K562 (cell line): ENCODE data around the gene PRDM15. TPM values are rescaled to one million over a fixed set of nuclear protein-coding genes. Genes with fewer than 3 reads are reported as not detected.

Experiments used
- ATF1 ChIP-seq, 2 experiments: fragments of 450-650 bp in 1 of 2; IDR thresholded peaks; 2 replicates each; pipeline ENCODE4 v1.6.1; 2016; ENCODE audit warnings: missing compliant biosample characterization in 1 of 2, missing genetic modification characterization in 1 of 2
- BRF1 ChIP-seq: IDR thresholded peaks from 3 replicates; pipeline ENCODE4 v1.6.1; 2011; ENCODE audit warnings: borderline replicate concordance, mild to moderate bottlenecking; ENCODE audit not compliant: insufficient read length; ENCODE audit errors: extremely low read depth
- CHD2 ChIP-seq: IDR thresholded peaks from 2 replicates; pipeline ENCODE4 v1.6.1; 2011; ENCODE audit warnings: low read depth, low read length
- E2F8 ChIP-seq: fragments of 450-650 bp; IDR thresholded peaks from 2 replicates; pipeline ENCODE4 v1.7.1; 2018; ENCODE audit warnings: mild to moderate bottlenecking, low read depth; ENCODE audit not compliant: partially characterized antibody
- ELF1 ChIP-seq: fragments of 200-800 bp; sonication (Bioruptor generic); IDR thresholded peaks from 2 replicates; pipeline ENCODE4 v1.6.1; 2016; ENCODE audit warnings: missing genetic modification characterization, missing compliant biosample characterization
- ELF4 ChIP-seq: fragments of 450-650 bp; formaldehyde crosslinking; IDR thresholded peaks from 2 replicates; pipeline ENCODE4 v1.4.0; 2022; ENCODE audit warnings: missing genetic modification characterization
- FIP1L1 ChIP-seq: fragments of 200-400 bp; formaldehyde crosslinking; IDR thresholded peaks from 2 replicates; pipeline ENCODE4 v1.6.1; 2018; ENCODE audit warnings: mild to moderate bottlenecking, low read depth, low read length; ENCODE audit not compliant: poor library complexity, severe bottlenecking
- FOXA1 ChIP-seq: fragments of 450-650 bp; IDR thresholded peaks from 2 replicates; pipeline ENCODE4 v1.6.1; 2016; ENCODE audit warnings: mild to moderate bottlenecking, borderline replicate concordance
- LCOR ChIP-seq: sonication (generic); formaldehyde crosslinking; IDR thresholded peaks from 2 replicates; pipeline ENCODE4 v1.8.0; 2022; ENCODE audit warnings: mild to moderate bottlenecking, missing genetic modification reagents
- MLLT1 ChIP-seq, 2 experiments: fragments of 450-650 bp; IDR thresholded peaks; 2 replicates each; pipeline ENCODE4 v1.6.1; 2016
- NCOA6 ChIP-seq: fragments of 450-650 bp; IDR thresholded peaks from 2 replicates; pipeline ENCODE4 v1.6.1; 2017; ENCODE audit warnings: mild to moderate bottlenecking
- NRF1 ChIP-seq, 2 experiments: fragments of 450-650 bp; IDR thresholded peaks in 1 of 2; conservative IDR thresholded peaks in 1 of 2; 2 replicates each; pipeline ENCODE4 v1.6.1; 2014; ENCODE audit warnings: mild to moderate bottlenecking in 2 of 2
- RB1 ChIP-seq: fragments of 450-650 bp; IDR thresholded peaks from 2 replicates; pipeline ENCODE4 v1.6.1; 2017; ENCODE audit warnings: low read depth, mild to moderate bottlenecking
- SFPQ ChIP-seq: fragments of 200-400 bp; formaldehyde crosslinking; IDR thresholded peaks from 2 replicates; pipeline ENCODE4 v1.6.1; 2017; ENCODE audit warnings: mild to moderate bottlenecking, low read depth, low read length, moderate library complexity
- SRSF1 ChIP-seq: fragments of 200-400 bp; formaldehyde crosslinking; IDR thresholded peaks from 2 replicates; pipeline ENCODE4 v1.6.1; 2017; ENCODE audit warnings: mild to moderate bottlenecking, low read depth, low read length, moderate library complexity
- STAT5B ChIP-seq: fragments of 250-450 bp; sonication (Bioruptor Pico); IDR thresholded peaks from 2 replicates; pipeline ENCODE4 v1.8.0; 2021; ENCODE audit warnings: mild to moderate bottlenecking, inconsistent platforms
- TEAD4 ChIP-seq, 2 experiments: sonication (generic) in 1 of 2; formaldehyde crosslinking in 1 of 2; IDR thresholded peaks; 2 replicates each; pipeline versions ENCODE4 v1.6.1 to v1.8.0; 2012 to 2022; ENCODE audit warnings: borderline replicate concordance in 1 of 2, inconsistent platforms in 1 of 2, low read length in 1 of 2, mild to moderate bottlenecking in 1 of 2, missing genetic modification reagents in 1 of 2
- ZNF24 ChIP-seq: fragments of 450-650 bp; IDR thresholded peaks from 2 replicates; pipeline ENCODE4 v1.6.1; 2016
- ZNF511 ChIP-seq: sonication (generic); formaldehyde crosslinking; IDR thresholded peaks from 2 replicates; pipeline ENCODE4 v1.8.0; 2022; ENCODE audit warnings: mild to moderate bottlenecking, missing genetic modification reagents
- ZNF76 ChIP-seq: fragments of 250-450 bp; sonication (Bioruptor Pico); IDR thresholded peaks from 2 replicates; pipeline ENCODE4 v1.4.0; 2020; ENCODE audit warnings: mild to moderate bottlenecking, moderate library complexity, borderline replicate concordance
- ZNF778 ChIP-seq: fragments of 450-650 bp; formaldehyde crosslinking; IDR thresholded peaks from 2 replicates; pipeline ENCODE4 v1.4.0; 2020; ENCODE audit warnings: mild to moderate bottlenecking, moderate library complexity
- polyA plus RNA-seq, 8 experiments: library from polyadenylated mRNA; depleted of rRNA in 4 of 8; stranded (reverse) in 5 of 8; unstranded in 3 of 8; fragments of >200 nt; fragmentation: Nextera tagmentation in 2 of 8; fragmentation: Illumina TruSeq in 1 of 8; extraction: Ambion mirVana in 2 of 8; extraction: Trizol in 1 of 8; gene quantifications; 2 replicates each; pipeline versions ENCODE4 v1.2.1 to v1.2.3, GENCODE V29; 2011 to 2014; ENCODE audit warnings: inconsistent platforms in 1 of 8, missing spikeins in 1 of 8
- total RNA-seq, 7 experiments: library from RNA; depleted of rRNA in 6 of 7; stranded (reverse); fragments of >200 nt in 6 of 7; fragmentation: Illumina TruSeq in 2 of 7; extraction: Trizol in 2 of 7; gene quantifications; 2 replicates each; pipeline versions ENCODE4 v1.2.1 to v1.2.3, GENCODE V29; 2011 to 2021; ENCODE audit warnings: low replicate concordance in 1 of 7

The PRDM15 gene
- total and polyA plus RNA-seq, 9 of the 15 experiments (the other 6 are each of a cell fraction or from before 2014, with no cell fraction given) = 0.93 to 9.2 (median 6.2) TPM

GRCh38 chr21:41865002-41865777 is 14.0 kb downstream of the PRDM15 start (continued):
- TF ChIP-seq ELF1 = peak; percentile 46; the same call in 1 of the 2 replicates
- no peak for TF ChIP-seq E2F8
- TF ChIP-seq BRF1 = no peak
- no peak for TF ChIP-seq NRF1 (conservative IDR thresholded peaks at IDR 0.05 in 1 of 2, IDR thresholded peaks at IDR 0.05 in 1 of 2)
- no peak for TF ChIP-seq CHD2
- TF ChIP-seq SRSF1 = no peak
- TF ChIP-seq NCOA6 = no peak
- TF ChIP-seq LCOR (CRISPR knock-in tag) = no peak
- no peak for TF ChIP-seq FOXA1
- TF ChIP-seq ELF4 = 0 out of 2 replicates have a peak, but pooled peaks have one; percentile 23
- TF ChIP-seq ZNF76 (CRISPR knock-in tag) = no peak
- 0 out of 4 replicates have a peak, but pooled peaks of 1 of the 2 experiments have one; percentile 50 for TF ChIP-seq MLLT1 (IDR thresholded peaks at IDR 0.05)
- TF ChIP-seq ZNF778 (CRISPR knock-in tag) = no peak
- TF ChIP-seq ZNF24 = no peak
- TF ChIP-seq ATF1 (CRISPR knock-in tag; IDR thresholded peaks at IDR 0.05) = no peak
- peak; percentile 33; the same call in 1 of the 2 replicates for TF ChIP-seq ATF1 (tag; IDR thresholded peaks at IDR 0.05)
- no peak for TF ChIP-seq ZNF511
- no peak for TF ChIP-seq FIP1L1
- TF ChIP-seq TEAD4 (IDR thresholded peaks at IDR 0.05; ENCODE audit: low read length) = no peak
- no peak for TF ChIP-seq TEAD4 (CRISPR knock-in tag; IDR thresholded peaks at IDR 0.05; ENCODE audit: borderline replicate concordance)
- no peak for TF ChIP-seq SFPQ
- TF ChIP-seq RB1 = no peak
- no peak for TF ChIP-seq STAT5B (CRISPR knock-in tag)
